GM20431 (cell line): ENCODE measurements around the gene STK38.
"Not testable (repeated sequence)": the region's sequence is repeated elsewhere in the genome, so short reads cannot be mapped to it uniquely, and the experiment has no call there.

Source experiments
- in situ Hi-C: fragments of 300-500 bp; cut with MseI, MboI; formaldehyde crosslinking; loops from one replicate; pipeline ENCODE4 v1.15.0; 2020; ENCODE audit warnings: low sequenced_read_pairs; ENCODE audit not compliant: unreplicated experiment

The STK38 gene

GRCh38 chr6:36492621-36493020 is 54.7 kb downstream of the STK38 start:
- in situ Hi-C loops: no loop called here

GRCh38 chr6:36492092-36492491 is 55.2 kb downstream of the STK38 start:
- in situ Hi-C loops: no loop called here

- in situ Hi-C loops: no loop called here
These were observed 55.8 kb downstream of the STK38 start for GRCh38 chr6:36491378-36491965.

GRCh38 chr6:36489426-36489825 is 57.9 kb downstream of the STK38 start:
- in situ Hi-C loops: no loop called here

- in situ Hi-C loops: no loop called here
These were observed 59.1 kb downstream of the STK38 start for GRCh38 chr6:36488221-36488620.

GRCh38 chr6:36487698-36488097 is 59.6 kb downstream of the STK38 start:
- in situ Hi-C loops: no loop called here

- in situ Hi-C loops: no loop called here
These were observed 62.5 kb downstream of the STK38 start for GRCh38 chr6:36484736-36485135.

- in situ Hi-C loops: not testable (repeated sequence)
These were observed 64.0 kb downstream of the STK38 start for GRCh38 chr6:36483326-36483725.

GRCh38 chr6:36479256-36479655 is 68.0 kb downstream of the STK38 start:
- in situ Hi-C loops: no loop called here

- in situ Hi-C loops: no loop called here
These were observed 69.2 kb downstream of the STK38 start for GRCh38 chr6:36478051-36478526.

GRCh38 chr6:36469946-36470345 is 77.3 kb downstream of the STK38 start:
- in situ Hi-C loops: no loop called here

- in situ Hi-C loops: no loop called here
These were observed 78.1 kb downstream of the STK38 start for GRCh38 chr6:36469148-36469661.

GRCh38 chr6:36467625-36468024 is 79.7 kb downstream of the STK38 start:
- in situ Hi-C loops: no loop called here

- in situ Hi-C loops: no loop called here
These were observed 83.0 kb downstream of the STK38 start for GRCh38 chr6:36464233-36464632.

GRCh38 chr6:36463676-36464075 is 83.6 kb downstream of the STK38 start:
- in situ Hi-C loops: no loop called here

GRCh38 chr6:36461646-36462045 is 85.6 kb downstream of the STK38 start:
- in situ Hi-C loops: no loop called here

- in situ Hi-C loops: no loop called here
These were observed 86.4 kb downstream of the STK38 start for GRCh38 chr6:36460916-36461315.

GRCh38 chr6:36459501-36459900 is 87.8 kb downstream of the STK38 start:
- in situ Hi-C loops: no loop called here

GRCh38 chr6:36455486-36456027 is 91.7 kb downstream of the STK38 start:
- in situ Hi-C loops: no loop called here

- in situ Hi-C loops: not testable (repeated sequence)
These were observed 94.4 kb downstream of the STK38 start for GRCh38 chr6:36452897-36453296.

- in situ Hi-C loops: not testable (repeated sequence)
These were observed 98.1 kb downstream of the STK38 start for GRCh38 chr6:36449173-36449572.

GRCh38 chr6:36445621-36446020 is 101.7 kb downstream of the STK38 start:
- in situ Hi-C loops: no loop called here
